H1 (cell line): ENCODE data around the gene RNASE4. TPM values are rescaled to one million over a fixed set of nuclear protein-coding genes. Genes with fewer than 3 reads are reported as not detected.
A peak's percentile ranks its signal among the peaks of the same experiment; 100 is the strongest.

Experiments
- CTCF ChIA-PET: fragments of 300-600 bp; sonication (Branson Sonifier 250); formaldehyde crosslinking; loops from one replicate; lab custom pipeline; 2021; ENCODE audit not compliant: partially characterized antibody; lab: Charles Lee
- POLR2A ChIA-PET: fragments of 300-600 bp; sonication (Branson Sonifier 250); formaldehyde crosslinking; loops from one replicate; lab custom pipeline; 2021; ENCODE audit warnings: inconsistent platforms; ENCODE audit not compliant: partially characterized antibody; lab: Charles Lee
- DNase-seq, 2 experiments: peaks; one replicate each; pipeline versions ENCODE4 v3.0.0 to v3.0.0-alpha.2; 2010 to 2022; ENCODE audit warnings: low spot score in 2 of 2, low read depth in 1 of 2, mixed read lengths in 1 of 2
- FAIRE-seq: peaks from 2 replicates; lab custom pipeline; 2011; peaks lifted over from hg19 to GRCh38; lab: Jason Lieb, UNC
- H2AFZ ChIP-seq: 2 replicates; pipeline ENCODE4 v1.8.1; 2012; ENCODE audit warnings: low read length, inconsistent platforms
- H2AK5ac ChIP-seq: 2 replicates; pipeline ENCODE4 v1.6.1; 2013; ENCODE audit warnings: low read depth, low read length
- H2BK120ac ChIP-seq: replicated peaks from 2 replicates; pipeline ENCODE3; 2013; ENCODE audit warnings: low read depth, low read length, inconsistent platforms
- H2BK12ac ChIP-seq: 2 replicates; pipeline ENCODE4 v1.6.1; 2013; ENCODE audit warnings: low read depth, low read length
- H2BK15ac ChIP-seq: 2 replicates; pipeline ENCODE4 v1.6.1; 2013; ENCODE audit warnings: low read length
- H2BK20ac ChIP-seq: 2 replicates; pipeline ENCODE4 v1.6.1; 2013; ENCODE audit warnings: low read length
- H2BK5ac ChIP-seq: 2 replicates; pipeline ENCODE4 v1.6.1; 2013; ENCODE audit warnings: low read depth, low read length
- H3K14ac ChIP-seq: 2 replicates; pipeline ENCODE4 v1.6.1; 2013; ENCODE audit warnings: inconsistent platforms; ENCODE audit not compliant: insufficient read length
- H3K18ac ChIP-seq: 2 replicates; pipeline ENCODE4 v1.6.1; 2013; ENCODE audit warnings: low read length; ENCODE audit errors: extremely low read depth
- H3K23ac ChIP-seq: 2 replicates; pipeline ENCODE4 v1.6.1; 2013; ENCODE audit warnings: inconsistent platforms; ENCODE audit not compliant: insufficient read length
- H3K23me2 ChIP-seq: 2 replicates; pipeline ENCODE4 v1.6.1; 2013; ENCODE audit warnings: low read depth, low read length
- H3K27ac ChIP-seq: 2 replicates; pipeline ENCODE4 v1.6.1; 2011; ENCODE audit warnings: low read depth, low read length, inconsistent platforms
- H3K27me3 ChIP-seq, 4 experiments: replicated peaks in 1 of 4; 1 replicate in 1 of 4; 2 replicates in 3 of 4; pipeline versions ENCODE4 v1.6.1 to v1.8.1; 2011 to 2013; ENCODE audit warnings: low read length in 3 of 4, mild to moderate bottlenecking in 3 of 4, inconsistent platforms in 2 of 4, mixed read lengths in 2 of 4, moderate library complexity in 1 of 4; ENCODE audit not compliant: control insufficient read depth in 3 of 4, insufficient read depth in 3 of 4; ENCODE audit errors: extremely low read depth in 1 of 4
- H3K36me3 ChIP-seq, 4 experiments: 2 replicates each; pipeline versions ENCODE4 v1.6.1 to v1.8.1; 2011 to 2013; ENCODE audit warnings: mild to moderate bottlenecking in 4 of 4, low read length in 3 of 4, moderate library complexity in 2 of 4, control low read depth in 1 of 4, inconsistent platforms in 1 of 4; ENCODE audit not compliant: insufficient read depth in 4 of 4, control insufficient read depth in 2 of 4
- H3K4ac ChIP-seq: replicated peaks from 2 replicates; pipeline ENCODE3; 2013; ENCODE audit warnings: low read length, low read depth, mixed read lengths, inconsistent platforms; ENCODE audit not compliant: insufficient read length
- H3K4me1 ChIP-seq, 4 experiments: replicated peaks in 1 of 4; 1 replicate in 1 of 4; 2 replicates in 3 of 4; pipeline versions ENCODE4 v1.6.1 to v1.8.1; 2011 to 2013; ENCODE audit warnings: low read length in 3 of 4, inconsistent platforms in 2 of 4, mixed read lengths in 1 of 4; ENCODE audit not compliant: insufficient read depth in 4 of 4, control insufficient read depth in 3 of 4
- H3K4me2 ChIP-seq, 2 experiments: 2 replicates each; pipeline versions ENCODE4 v1.6.1 to v1.8.1; 2011 to 2013; ENCODE audit warnings: low read depth in 2 of 2, low read length in 2 of 2, control low read depth in 1 of 2, inconsistent platforms in 1 of 2, mild to moderate bottlenecking in 1 of 2; ENCODE audit not compliant: insufficient read depth in 1 of 2
- H3K4me3 ChIP-seq, 4 experiments: fragments of 200-600, 300-600 bp in 1 of 4; sonication (generic), shearing (Covaris generic), sonication (Bioruptor Twin) in 1 of 4; 2 replicates each; pipeline versions ENCODE4 v1.5.1 to v1.8.1; 2011 to 2016; ENCODE audit warnings: low read length in 4 of 4, low read depth in 3 of 4, control low read depth in 2 of 4, inconsistent platforms in 2 of 4, mild to moderate bottlenecking in 2 of 4, mixed read lengths in 1 of 4, moderate library complexity in 1 of 4; ENCODE audit not compliant: insufficient read depth in 2 of 4; ENCODE audit errors: extremely low read depth in 1 of 4
- H3K56ac ChIP-seq: replicated peaks from 2 replicates; pipeline ENCODE3; 2013; ENCODE audit warnings: low read depth, mild to moderate bottlenecking, mixed read lengths, low read length, inconsistent platforms; ENCODE audit not compliant: insufficient read length
- H3K79me1 ChIP-seq: 2 replicates; pipeline ENCODE4 v1.6.1; 2013; ENCODE audit warnings: low read depth, low read length, control low read depth
- H3K79me2 ChIP-seq, 2 experiments: 2 replicates each; pipeline versions ENCODE4 v1.6.1 to v1.8.1; 2012 to 2013; ENCODE audit warnings: low read length in 2 of 2, mild to moderate bottlenecking in 2 of 2, inconsistent platforms in 1 of 2; ENCODE audit not compliant: insufficient read depth in 2 of 2, control insufficient read depth in 1 of 2
- H3K9ac ChIP-seq, 4 experiments: replicated peaks in 1 of 4; 1 replicate in 1 of 4; 2 replicates in 3 of 4; pipeline versions ENCODE4 v1.6.1 to v1.8.1; 2011 to 2013; ENCODE audit warnings: low read depth in 3 of 4, low read length in 3 of 4, control low read depth in 2 of 4, mild to moderate bottlenecking in 2 of 4, moderate library complexity in 2 of 4, inconsistent platforms in 1 of 4; ENCODE audit errors: extremely low read depth in 1 of 4
- H3K9me3 ChIP-seq, 2 experiments: 2 replicates each; pipeline versions ENCODE4 v1.6.1 to v1.8.1; 2012 to 2013; ENCODE audit warnings: mild to moderate bottlenecking in 2 of 2, moderate library complexity in 2 of 2, control low read depth in 1 of 2, inconsistent platforms in 1 of 2, low read depth in 1 of 2, low read length in 1 of 2, mixed read lengths in 1 of 2; ENCODE audit not compliant: insufficient read depth in 2 of 2
- H4K20me1 ChIP-seq, 2 experiments: replicated peaks in 1 of 2; 2 replicates each; pipeline versions ENCODE3 to v1.8.1; 2011 to 2013; ENCODE audit warnings: inconsistent platforms in 2 of 2, low read length in 2 of 2, mild to moderate bottlenecking in 1 of 2; ENCODE audit not compliant: insufficient read depth in 2 of 2, control insufficient read depth in 1 of 2
- H4K5ac ChIP-seq: 2 replicates; pipeline ENCODE4 v1.6.1; 2013; ENCODE audit warnings: low read length, low read depth, mixed read lengths, inconsistent platforms; ENCODE audit not compliant: insufficient read length
- H4K8ac ChIP-seq: 2 replicates; pipeline ENCODE4 v1.8.0; 2013; ENCODE audit warnings: mild to moderate bottlenecking, moderate library complexity, low read length, inconsistent platforms; ENCODE audit not compliant: insufficient read depth; ENCODE audit errors: extremely low read depth
- H4K91ac ChIP-seq: replicated peaks from 2 replicates; pipeline ENCODE3; 2013; ENCODE audit warnings: low read length, mixed read lengths, inconsistent platforms; ENCODE audit not compliant: insufficient read length
- BRCA1 ChIP-seq: IDR thresholded peaks from 2 replicates; pipeline ENCODE4 v1.6.1; 2012; ENCODE audit warnings: low read depth, low read length, improper control_type of control experiment
- CHD1 ChIP-seq: IDR thresholded peaks from 2 replicates; pipeline ENCODE4 v1.6.1; 2012; ENCODE audit warnings: low read depth, low read length, improper control_type of control experiment
- CHD2 ChIP-seq: IDR thresholded peaks from 2 replicates; pipeline ENCODE4 v1.6.1; 2012; ENCODE audit warnings: low read length, improper control_type of control experiment
- EP300 ChIP-seq, 2 experiments: IDR thresholded peaks; 1 replicate in 1 of 2; 2 replicates in 1 of 2; pipeline ENCODE4 v1.6.1; 2011 to 2012; ENCODE audit warnings: low read depth in 2 of 2, low read length in 2 of 2, mild to moderate bottlenecking in 2 of 2, borderline replicate concordance in 1 of 2, inconsistent platforms in 1 of 2, moderate library complexity in 1 of 2
- GTF2F1 ChIP-seq: IDR thresholded peaks from 2 replicates; pipeline ENCODE4 v1.6.1; 2012; ENCODE audit warnings: low read depth, low read length, improper control_type of control experiment, borderline replicate concordance
- HDAC2 ChIP-seq, 2 experiments: fragments of 300-600 bp in 1 of 2; sonication (generic) in 1 of 2; IDR thresholded peaks; 2 replicates each; pipeline ENCODE4 v1.6.1; 2011 to 2012; ENCODE audit warnings: low read depth in 2 of 2, low read length in 2 of 2, mild to moderate bottlenecking in 2 of 2, moderate library complexity in 2 of 2, borderline replicate concordance in 1 of 2, inconsistent platforms in 1 of 2
- JUND ChIP-seq: IDR thresholded peaks from 2 replicates; pipeline ENCODE4 v1.6.1; 2011; ENCODE audit warnings: mild to moderate bottlenecking, improper control_type of control experiment, low read length
- KDM5A ChIP-seq: fragments of 200-600 bp; IDR thresholded peaks from 2 replicates; pipeline ENCODE4 v1.7.1; 2012; ENCODE audit warnings: mild to moderate bottlenecking, low read length, inconsistent platforms, mixed read lengths
- NANOG ChIP-seq: IDR thresholded peaks from 2 replicates; pipeline ENCODE4 v1.6.1; 2011; ENCODE audit warnings: low read length, low read depth, mild to moderate bottlenecking, inconsistent platforms; ENCODE audit not compliant: insufficient read depth, poor library complexity, severe bottlenecking
- POLR2A ChIP-seq, 2 experiments: IDR thresholded peaks; 1 replicate in 1 of 2; 2 replicates in 1 of 2; pipeline ENCODE4 v1.6.1; 2011; ENCODE audit warnings: low read depth in 2 of 2, low read length in 2 of 2, mild to moderate bottlenecking in 2 of 2; ENCODE audit errors: control extremely low read depth in 1 of 2
- RBBP5 ChIP-seq: IDR thresholded peaks from 2 replicates; pipeline ENCODE4 v1.7.1; 2012; ENCODE audit warnings: low read depth, mild to moderate bottlenecking, inconsistent platforms, low read length, moderate library complexity, borderline replicate concordance
- SIRT6 ChIP-seq: IDR thresholded peaks from one replicate; pipeline ENCODE4 v1.7.1; 2012; ENCODE audit warnings: low read length, inconsistent platforms
- SP2 ChIP-seq: IDR thresholded peaks from 2 replicates; pipeline ENCODE4 v1.6.1; 2012; ENCODE audit warnings: mild to moderate bottlenecking, low read length, inconsistent platforms
- SP4 ChIP-seq: IDR thresholded peaks from 2 replicates; pipeline ENCODE4 v1.6.1; 2012; ENCODE audit warnings: low read length, inconsistent platforms
- TAF1 ChIP-seq: IDR thresholded peaks from 2 replicates; pipeline ENCODE4 v1.6.1; 2011; ENCODE audit warnings: mild to moderate bottlenecking, low read depth, low read length
- YY1 ChIP-seq: IDR thresholded peaks from 2 replicates; pipeline ENCODE4 v1.6.1; 2011; ENCODE audit warnings: low read depth, mild to moderate bottlenecking, low read length
- WGBS, 2 experiments: shearing (Covaris generic) in 1 of 2; methylation state at CpG; one replicate each; pipeline versions ENCODE4 v1.1.6 to v1.1.7; 2013 to 2015; ENCODE audit warnings: low lambda C conversion rate in 2 of 2, mixed read lengths in 2 of 2, inconsistent platforms in 1 of 2, low coverage in 1 of 2, missing lambda C conversion rate in 1 of 2; ENCODE audit not compliant: insufficient replicate concordance in 2 of 2, insufficient coverage in 1 of 2, insufficient read length in 1 of 2; ENCODE audit errors: extremely low coverage in 1 of 2, missing lambda C conversion rate in 1 of 2; 5-methylcytosine and 5-hydroxymethylcytosine counted together
- polyA plus RNA-seq, 7 experiments: library from polyadenylated mRNA; depleted of rRNA in 3 of 7; stranded (reverse) in 5 of 7; unstranded in 2 of 7; fragments of >200 nt in 5 of 7; fragments of 200-250 nt in 2 of 7; gene quantifications; 1 replicate in 5 of 7; 2 replicates in 1 of 7; 4 replicates in 1 of 7; pipeline versions ENCODE4 v1.2.1 to v1.2.3, GENCODE V29; 2011 to 2013; ENCODE audit warnings: missing spikeins in 2 of 7, mixed read lengths in 2 of 7
- total RNA-seq: library from RNA; stranded (reverse); fragmentation: NEBNext Ultra II Directional; extraction: Animal tissue kit (Norgen Biotek cat#: 25700); gene quantifications from 2 replicates; pipeline ENCODE4 v1.2.1, GENCODE V29; 2021

Gene RNASE4
- total and polyA plus RNA-seq, 2 of the 8 experiments (the other 6 are each of a cell fraction or from before 2014, with no cell fraction given) = 0.61 to 3.5 TPM

GRCh38 chr14:20722016-20722415 is 37.7 kb downstream of the RNASE4 start:
- no peak overlapping the region for H3K14ac ChIP-seq
- no peaks in the 10 kb centered on the region for H3K79me2 ChIP-seq
- POLR2A ChIA-PET = no interaction called here
- no peaks in the 10 kb centered on the region for H3K79me1 ChIP-seq
- H2BK5ac ChIP-seq = no peak overlapping the region
- WGBS, 2 experiments = 91% methylated on average over 12 of the region's 12 CpGs; no CpG with 5 or more reads in 1 of the 2 experiments
- no peak overlapping the region for H3K4ac ChIP-seq
- H2BK15ac ChIP-seq = no peak overlapping the region
- H4K20me1 ChIP-seq = no peaks in the 10 kb centered on the region
- H2AFZ ChIP-seq = no peak overlapping the region
- peaks cover 0 to 3% (median 0%) of the 10 kb centered on the region in 4 experiments; a peak in 1 of 7 replicates for H3K27me3 ChIP-seq
- H3K56ac ChIP-seq = no peak overlapping the region
- no peak overlapping the region for H4K5ac ChIP-seq
- no peaks in the 10 kb centered on the region for H3K9me3 ChIP-seq
- no peaks in the 10 kb centered on the region for H3K36me3 ChIP-seq
- no peak overlapping the region for H2BK20ac ChIP-seq
- no peak overlapping the region for H2BK120ac ChIP-seq
- H3K23me2 ChIP-seq = no peaks in the 10 kb centered on the region
- H4K8ac ChIP-seq = peak overlapping the region; percentile 57; the same call in 1 of the 2 replicates
- H2AK5ac ChIP-seq = no peak overlapping the region
- no peak overlapping the region for H3K23ac ChIP-seq
- H4K91ac ChIP-seq = no peak overlapping the region
- H3K4me3 ChIP-seq = no peak overlapping the region
- no peak overlapping the region for H3K4me2 ChIP-seq
- FAIRE-seq (no peak), DNase-seq (no peak)
- TF ChIP-seq GTF2F1 (no peak), EP300 (IDR thresholded peaks at IDR 0.05; ENCODE audit: borderline replicate concordance in 1 of 2, low read depth in 2 of 2, low read length in 2 of 2) (no peak), SIRT6 (no peak), POLR2A (IDR thresholded peaks at IDR 0.05; ENCODE audit: control extremely low read depth in 1 of 2, low read depth in 2 of 2, low read length in 2 of 2) (no peak), YY1 (no peak), NANOG (no peak), RBBP5 (no peak), CHD1 (no peak), JUND (no peak), TAF1 (no peak), KDM5A (no peak), CHD2 (no peak), SP2 (no peak), HDAC2 (IDR thresholded peaks at IDR 0.05; ENCODE audit: borderline replicate concordance in 1 of 2, low read depth in 2 of 2, low read length in 2 of 2) (no peak), BRCA1 (no peak), SP4 (no peak)
- no peak overlapping the region for H3K9ac ChIP-seq
- H2BK12ac ChIP-seq = no peak overlapping the region
- H3K4me1 ChIP-seq = no peaks in the 10 kb centered on the region
- no peak overlapping the region for H3K18ac ChIP-seq
- CTCF ChIA-PET = interaction anchor here (1.4 to 1.9 kb wide), 4 partner anchors 9 to 26 kb away, joined by 3 to 7 read pairs (median 4); no protein-coding TSS in a partner anchor
- no peak overlapping the region for H3K27ac ChIP-seq
